Measurements from ENCODE around the gene TRPM7.

TRPM7 gene

GRCh38 chr15:50675535-50676144 is 11.0 kb downstream of the TRPM7 start:
- no peak overlapping the region for H3K4me3 ChIP-seq (replicated peaks; ENCODE audit: insufficient read depth, low read length)
- H3K27me3 ChIP-seq (ENCODE audit: insufficient read depth, poor library complexity, severe bottlenecking): no peaks in the 10 kb centered on the region
- no peak overlapping the region for H3K27ac ChIP-seq (replicated peaks)
- TF ChIP-seq, protein P1, sequence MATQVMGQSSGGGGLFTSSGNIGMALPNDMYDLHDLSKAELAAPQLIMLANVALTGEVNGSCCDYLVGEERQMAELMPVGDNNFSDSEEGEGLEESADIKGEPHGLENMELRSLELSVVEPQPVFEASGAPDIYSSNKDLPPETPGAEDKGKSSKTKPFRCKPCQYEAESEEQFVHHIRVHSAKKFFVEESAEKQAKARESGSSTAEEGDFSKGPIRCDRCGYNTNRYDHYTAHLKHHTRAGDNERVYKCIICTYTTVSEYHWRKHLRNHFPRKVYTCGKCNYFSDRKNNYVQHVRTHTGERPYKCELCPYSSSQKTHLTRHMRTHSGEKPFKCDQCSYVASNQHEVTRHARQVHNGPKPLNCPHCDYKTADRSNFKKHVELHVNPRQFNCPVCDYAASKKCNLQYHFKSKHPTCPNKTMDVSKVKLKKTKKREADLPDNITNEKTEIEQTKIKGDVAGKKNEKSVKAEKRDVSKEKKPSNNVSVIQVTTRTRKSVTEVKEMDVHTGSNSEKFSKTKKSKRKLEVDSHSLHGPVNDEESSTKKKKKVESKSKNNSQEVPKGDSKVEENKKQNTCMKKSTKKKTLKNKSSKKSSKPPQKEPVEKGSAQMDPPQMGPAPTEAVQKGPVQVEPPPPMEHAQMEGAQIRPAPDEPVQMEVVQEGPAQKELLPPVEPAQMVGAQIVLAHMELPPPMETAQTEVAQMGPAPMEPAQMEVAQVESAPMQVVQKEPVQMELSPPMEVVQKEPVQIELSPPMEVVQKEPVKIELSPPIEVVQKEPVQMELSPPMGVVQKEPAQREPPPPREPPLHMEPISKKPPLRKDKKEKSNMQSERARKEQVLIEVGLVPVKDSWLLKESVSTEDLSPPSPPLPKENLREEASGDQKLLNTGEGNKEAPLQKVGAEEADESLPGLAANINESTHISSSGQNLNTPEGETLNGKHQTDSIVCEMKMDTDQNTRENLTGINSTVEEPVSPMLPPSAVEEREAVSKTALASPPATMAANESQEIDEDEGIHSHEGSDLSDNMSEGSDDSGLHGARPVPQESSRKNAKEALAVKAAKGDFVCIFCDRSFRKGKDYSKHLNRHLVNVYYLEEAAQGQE (IDR thresholded peaks at IDR 0.05; ENCODE audit: insufficient replicate concordance, low read depth): no peak
- TF ChIP-seq, protein P2, sequence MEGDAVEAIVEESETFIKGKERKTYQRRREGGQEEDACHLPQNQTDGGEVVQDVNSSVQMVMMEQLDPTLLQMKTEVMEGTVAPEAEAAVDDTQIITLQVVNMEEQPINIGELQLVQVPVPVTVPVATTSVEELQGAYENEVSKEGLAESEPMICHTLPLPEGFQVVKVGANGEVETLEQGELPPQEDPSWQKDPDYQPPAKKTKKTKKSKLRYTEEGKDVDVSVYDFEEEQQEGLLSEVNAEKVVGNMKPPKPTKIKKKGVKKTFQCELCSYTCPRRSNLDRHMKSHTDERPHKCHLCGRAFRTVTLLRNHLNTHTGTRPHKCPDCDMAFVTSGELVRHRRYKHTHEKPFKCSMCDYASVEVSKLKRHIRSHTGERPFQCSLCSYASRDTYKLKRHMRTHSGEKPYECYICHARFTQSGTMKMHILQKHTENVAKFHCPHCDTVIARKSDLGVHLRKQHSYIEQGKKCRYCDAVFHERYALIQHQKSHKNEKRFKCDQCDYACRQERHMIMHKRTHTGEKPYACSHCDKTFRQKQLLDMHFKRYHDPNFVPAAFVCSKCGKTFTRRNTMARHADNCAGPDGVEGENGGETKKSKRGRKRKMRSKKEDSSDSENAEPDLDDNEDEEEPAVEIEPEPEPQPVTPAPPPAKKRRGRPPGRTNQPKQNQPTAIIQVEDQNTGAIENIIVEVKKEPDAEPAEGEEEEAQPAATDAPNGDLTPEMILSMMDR (IDR thresholded peaks at IDR 0.05; ENCODE audit: insufficient read depth, low read length): peak; percentile 29
- DNase-seq (ENCODE audit: low read depth in 1 of 2, low spot score in 1 of 2): no peak

GRCh38 chr15:50670115-50670514 is 16.5 kb downstream of the TRPM7 start:
- no peak overlapping the region for H3K27ac ChIP-seq (replicated peaks)
- no peak for DNase-seq (ENCODE audit: low read depth in 1 of 2, low spot score in 1 of 2)
- no peak for TF ChIP-seq SPI1 (IDR thresholded peaks at IDR 0.05; ENCODE audit: borderline replicate concordance, low read depth)
- no peak for TF ChIP-seq GABPA (IDR thresholded peaks at IDR 0.05; ENCODE audit: low read depth)
- no peak for TF ChIP-seq POLR2AphosphoS5 (IDR thresholded peaks at IDR 0.05; ENCODE audit: low read depth)
- TF ChIP-seq, protein P2 (IDR thresholded peaks at IDR 0.05; ENCODE audit: insufficient read depth, low read length): no peak
- TF ChIP-seq, protein P1 (IDR thresholded peaks at IDR 0.05; ENCODE audit: insufficient replicate concordance, low read depth): no peak
- no peaks in the 10 kb centered on the region for H3K27me3 ChIP-seq (ENCODE audit: insufficient read depth, poor library complexity, severe bottlenecking)
- no peak overlapping the region for H3K4me3 ChIP-seq (replicated peaks; ENCODE audit: insufficient read depth, low read length)

DNA sequence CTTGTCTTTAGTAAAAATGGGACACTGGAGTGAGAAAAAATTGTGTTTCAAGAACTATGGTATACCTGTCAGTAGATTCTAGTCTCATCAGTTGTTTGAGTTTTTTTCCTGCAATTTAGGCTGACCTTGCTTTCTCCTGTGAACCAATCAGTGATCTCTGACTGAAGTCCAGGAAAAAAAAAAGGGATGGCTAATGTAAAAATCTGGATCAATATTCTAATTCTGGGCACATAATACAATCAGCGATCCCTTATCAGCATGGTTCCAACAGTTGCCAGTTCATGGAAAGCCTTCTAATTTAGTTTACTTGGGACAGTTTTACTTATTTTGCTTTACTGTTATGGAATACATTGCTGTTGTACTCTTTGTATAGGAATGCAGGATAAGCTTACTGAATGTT is 17.0 kb downstream of the TRPM7 start:
- no peaks in the 10 kb centered on the region for H3K27me3 ChIP-seq (ENCODE audit: insufficient read depth, poor library complexity, severe bottlenecking)
- no peak for TF ChIP-seq POLR2AphosphoS5 (IDR thresholded peaks at IDR 0.05; ENCODE audit: low read depth)
- no peak for TF ChIP-seq SPI1 (IDR thresholded peaks at IDR 0.05; ENCODE audit: borderline replicate concordance, low read depth)
- TF ChIP-seq, protein P2 (IDR thresholded peaks at IDR 0.05; ENCODE audit: insufficient read depth, low read length): no peak
- TF ChIP-seq, protein P1 (IDR thresholded peaks at IDR 0.05; ENCODE audit: insufficient replicate concordance, low read depth): no peak
- TF ChIP-seq GABPA (IDR thresholded peaks at IDR 0.05; ENCODE audit: low read depth): no peak

More for the DNA sequence above, 17.0 kb downstream of the TRPM7 start:
- Histone ChIP-seq H3K4me3 (replicated peaks; ENCODE audit: insufficient read depth, low read length) (no peak overlapping the region), H3K27ac (replicated peaks) (no peak overlapping the region)
- DNase-seq (ENCODE audit: low read depth in 1 of 2, low spot score in 1 of 2): no peak
